EL (cell line): ENCODE data around the gene WFS1.
A peak's percentile ranks its signal among the peaks of the same experiment; 100 is the strongest.

ENCODE experiments used
- DNase-seq: peaks from one replicate; pipeline ENCODE4 v3.0.0-alpha.2; 2016

Gene WFS1

DNA sequence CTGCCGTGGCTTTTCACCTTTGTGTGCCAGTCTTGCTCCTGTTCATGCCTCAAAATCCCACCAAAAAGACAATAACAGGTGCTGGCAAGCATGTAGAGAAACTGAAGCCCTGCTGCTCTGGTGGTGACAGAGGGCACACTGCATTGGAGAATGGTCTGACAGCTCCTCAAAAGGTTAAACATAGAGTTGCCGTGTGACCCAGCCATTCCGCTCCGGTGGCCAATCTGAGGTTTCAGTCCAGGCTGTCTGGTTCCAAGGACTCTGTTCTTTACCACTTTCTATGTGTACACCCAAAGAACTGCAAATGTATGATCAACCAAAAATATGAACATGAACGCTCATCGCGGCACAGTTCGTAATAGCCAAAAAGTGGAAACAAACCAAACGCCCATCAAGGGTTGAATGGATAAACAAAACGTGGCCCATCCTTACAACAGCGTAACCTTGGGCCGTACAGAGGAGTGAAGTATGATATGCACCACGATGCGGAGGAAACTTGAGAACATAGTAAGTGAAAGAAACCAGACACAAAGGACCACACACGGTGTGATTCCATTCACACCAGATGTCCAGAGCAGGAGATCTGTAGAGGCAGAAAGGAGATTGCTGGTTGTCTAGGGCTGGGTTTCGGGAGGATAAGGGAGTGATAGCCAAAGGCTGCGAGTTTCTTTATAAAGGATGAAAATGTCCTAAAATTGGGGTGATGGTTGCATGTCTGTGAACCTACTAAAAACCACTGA lies 33.6 kb upstream of the WFS1 start:
- DNase-seq, result no peak

DNA sequence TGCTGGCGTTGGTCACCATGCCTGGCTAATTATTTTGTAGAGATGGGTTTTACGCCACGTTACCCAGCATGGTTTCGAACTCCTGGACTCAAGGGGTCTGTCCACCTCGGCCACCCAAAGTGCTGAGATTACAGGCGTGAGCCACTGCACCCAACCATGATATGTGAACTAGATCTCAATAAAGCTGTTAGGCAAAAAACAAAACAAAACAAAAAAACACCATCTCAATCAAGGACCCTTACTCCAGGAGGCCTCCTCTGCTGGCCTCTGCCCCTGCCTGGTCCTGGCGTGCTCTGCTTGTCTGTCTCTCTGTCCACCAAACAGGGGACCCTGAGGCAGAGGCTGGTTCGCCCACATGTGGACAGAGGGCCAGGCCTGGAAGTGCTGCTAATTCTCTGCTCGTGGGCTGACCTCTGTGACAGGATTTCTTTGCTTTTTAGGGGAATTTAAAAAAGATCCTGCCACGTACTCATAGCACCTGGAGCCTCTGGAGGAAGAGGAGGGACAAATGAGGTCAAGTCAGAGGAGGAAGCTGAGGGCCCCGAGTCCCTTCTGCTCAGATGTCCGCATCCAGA lies 32.7 kb upstream of the WFS1 start:
- no peak for DNase-seq

DNA sequence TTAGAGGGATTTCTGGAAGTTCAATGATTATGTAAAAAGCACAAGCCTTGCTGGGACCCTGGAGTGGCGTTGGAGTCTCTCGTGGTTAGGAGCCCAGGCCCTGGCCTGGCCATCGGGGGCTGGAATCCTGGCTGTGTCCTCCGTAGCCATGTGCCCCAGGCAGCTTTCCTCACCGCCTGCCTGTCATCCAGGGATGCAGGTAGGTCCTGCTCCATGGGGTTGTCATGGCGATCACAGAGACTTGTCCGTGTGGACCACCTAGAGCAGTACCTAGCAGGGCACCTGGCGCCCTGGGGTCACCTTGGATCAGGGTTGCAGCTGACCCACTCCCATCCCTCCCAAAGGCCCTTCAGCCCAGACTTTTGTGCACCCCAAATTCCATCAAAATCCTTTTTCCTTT lies 30.2 kb upstream of the WFS1 start:
- DNase-seq, result no peak

DNA sequence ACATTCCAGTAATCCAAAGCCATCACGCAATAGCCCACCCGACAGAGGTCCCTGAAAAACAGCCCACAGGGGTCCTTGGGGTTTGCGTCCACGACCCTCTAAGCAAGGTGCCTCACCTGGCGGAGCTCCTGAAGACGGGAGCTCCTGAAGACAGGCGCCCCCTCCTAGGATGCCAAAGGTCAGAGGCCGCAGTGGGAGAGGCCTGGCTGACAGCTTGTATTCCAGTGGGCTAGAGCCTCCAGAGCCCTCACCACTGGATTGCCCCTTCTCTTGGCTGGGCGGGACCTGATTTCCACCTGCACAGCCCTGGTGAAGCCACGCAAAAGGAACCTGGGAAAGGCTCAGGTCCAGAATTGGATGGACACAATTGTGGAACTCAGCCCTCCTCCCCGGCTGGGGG lies 29.7 kb upstream of the WFS1 start:
- DNase-seq, result no peak

DNA sequence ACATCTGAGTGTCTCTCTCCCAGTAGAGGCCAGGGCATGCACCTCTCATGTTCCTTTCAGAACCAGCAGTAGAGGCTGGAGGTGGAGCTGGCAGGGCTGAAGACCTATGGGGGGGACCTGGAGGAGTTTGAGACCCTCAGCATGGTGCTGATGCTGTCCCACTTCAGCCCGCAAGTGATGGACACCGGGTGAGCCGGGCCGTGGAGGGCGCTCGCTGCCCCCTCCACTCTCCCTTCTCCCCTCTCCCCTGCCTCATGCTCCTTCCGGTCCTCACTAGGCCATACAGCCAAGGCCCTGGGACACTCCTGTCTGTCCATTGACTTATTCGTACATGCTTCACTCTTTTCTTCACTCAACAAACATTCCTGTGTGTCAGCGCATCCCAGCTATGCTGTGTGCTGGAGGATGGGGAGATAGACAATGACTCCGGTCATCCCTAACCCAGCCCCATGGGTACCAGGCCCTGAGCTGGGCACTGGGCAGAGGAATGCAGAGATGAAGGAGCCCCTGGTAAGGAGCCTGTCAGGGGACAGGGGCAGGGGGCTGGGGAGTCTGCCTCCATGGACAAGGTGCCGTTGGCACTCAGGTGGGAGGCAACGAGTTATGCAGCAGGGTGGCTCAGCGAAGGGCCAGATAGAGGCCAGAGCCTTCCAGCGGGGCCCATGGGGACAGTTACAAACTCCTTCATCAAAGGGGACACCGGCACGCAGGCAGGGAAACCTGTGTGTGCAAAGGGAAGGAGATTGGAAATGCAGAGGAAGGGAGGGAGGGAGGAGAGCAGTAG lies 28.4 kb upstream of the WFS1 start:
- no peak for DNase-seq

DNA sequence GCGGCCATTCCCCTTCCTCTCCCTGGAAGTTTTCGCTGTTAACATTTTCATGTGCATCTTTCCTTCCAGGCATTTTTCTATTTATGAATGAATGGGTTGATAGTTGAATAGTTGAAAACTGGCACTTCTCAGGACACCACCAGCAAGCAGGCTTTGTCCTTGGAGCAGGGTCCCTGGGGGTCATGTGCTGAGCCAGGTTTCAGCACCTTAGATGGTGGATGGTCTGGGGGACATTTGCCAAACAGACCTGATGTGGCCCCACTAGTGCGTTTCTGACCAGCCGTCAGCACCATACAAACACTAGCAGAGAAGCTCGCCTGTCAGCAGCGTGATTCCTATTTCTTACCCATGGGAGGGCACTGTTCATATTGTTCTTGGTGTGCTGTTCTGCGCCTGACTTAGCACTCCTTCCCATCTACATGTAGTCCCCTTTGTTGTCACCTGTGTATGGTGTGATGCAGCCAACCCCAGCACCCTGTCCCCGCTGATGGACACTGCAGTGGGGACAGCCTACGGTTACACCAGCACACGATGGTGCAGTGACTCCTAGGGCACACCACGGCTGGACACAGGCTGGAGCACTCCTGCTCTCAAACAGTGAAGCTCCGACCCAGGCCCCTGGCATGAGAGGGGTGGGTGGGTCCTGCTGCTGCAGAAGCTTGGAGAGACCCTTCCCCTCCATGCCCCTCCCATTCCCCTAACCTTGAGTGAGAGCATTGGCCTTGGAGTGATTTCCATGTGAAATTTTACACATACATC lies 27.2 kb upstream of the WFS1 start:
- DNase-seq, result no peak

DNA sequence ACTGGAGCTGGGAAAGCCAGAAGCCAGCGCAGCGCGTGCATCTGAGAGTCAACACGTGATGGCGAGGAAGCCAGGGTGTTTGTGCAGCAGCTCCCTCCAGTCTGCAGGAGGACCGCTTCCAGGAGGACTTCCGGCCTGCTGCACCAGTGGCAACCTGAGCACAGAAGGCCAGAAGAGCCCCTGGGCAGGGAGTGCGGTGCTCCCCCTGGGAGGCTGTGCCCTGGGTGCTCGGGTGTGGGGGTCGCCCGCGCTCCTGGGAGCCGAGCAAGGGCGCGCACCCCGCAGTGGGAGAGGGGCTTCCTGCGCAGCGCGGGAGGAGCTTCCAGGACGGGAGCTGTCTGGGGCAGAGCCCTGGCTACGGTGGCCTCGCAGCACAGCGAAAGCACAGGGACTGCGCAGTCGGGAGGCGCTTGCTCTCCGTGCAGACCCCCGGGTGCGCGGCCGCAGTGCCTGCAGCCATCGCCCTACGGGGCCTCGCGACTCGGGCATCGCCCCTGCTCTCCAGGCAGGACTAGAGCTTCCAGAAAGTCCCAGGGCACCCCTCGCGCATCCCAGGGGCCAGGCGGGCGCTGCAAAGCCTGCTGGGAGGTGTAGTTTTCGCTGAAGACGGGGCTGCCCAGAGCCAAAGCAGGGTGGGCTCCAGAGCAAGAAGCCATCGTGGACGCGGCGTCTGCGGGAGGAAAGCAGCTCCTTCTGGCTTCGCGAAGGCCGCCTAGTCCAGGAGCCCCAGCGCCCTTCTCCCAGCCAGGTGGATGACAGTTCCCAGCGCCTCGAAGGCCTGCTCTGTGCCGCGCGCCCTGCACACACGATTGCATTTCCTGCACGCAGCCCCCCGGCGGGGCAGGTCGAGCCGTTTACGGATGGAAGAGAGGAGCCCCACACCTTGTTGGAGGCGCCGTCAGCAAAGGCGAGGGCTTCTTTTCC lies 24.1 kb upstream of the WFS1 start:
- no peak for DNase-seq

DNA sequence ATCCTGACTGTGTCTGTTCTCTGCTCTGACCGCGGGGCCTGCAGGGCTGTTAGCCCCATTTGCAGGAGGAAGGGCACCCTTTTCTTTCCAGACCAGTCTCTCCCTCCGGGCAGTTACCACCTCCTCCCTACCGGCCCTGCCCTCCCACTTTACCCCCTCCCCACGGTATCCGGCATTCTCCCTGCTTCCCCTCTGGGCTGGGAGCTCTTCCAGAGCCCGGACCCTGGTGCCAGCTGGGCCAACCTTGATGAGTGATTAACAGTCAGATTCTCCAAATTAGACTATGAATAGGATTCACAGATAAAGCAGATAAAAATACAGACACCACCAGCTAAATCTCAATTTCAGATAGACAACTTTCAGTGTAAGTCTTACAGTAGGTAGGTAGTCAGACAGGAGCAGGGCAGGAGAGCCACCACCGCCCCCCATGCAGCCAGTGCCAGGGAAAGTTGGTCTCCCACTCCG lies 23.4 kb upstream of the WFS1 start:
- no peak for DNase-seq

DNA sequence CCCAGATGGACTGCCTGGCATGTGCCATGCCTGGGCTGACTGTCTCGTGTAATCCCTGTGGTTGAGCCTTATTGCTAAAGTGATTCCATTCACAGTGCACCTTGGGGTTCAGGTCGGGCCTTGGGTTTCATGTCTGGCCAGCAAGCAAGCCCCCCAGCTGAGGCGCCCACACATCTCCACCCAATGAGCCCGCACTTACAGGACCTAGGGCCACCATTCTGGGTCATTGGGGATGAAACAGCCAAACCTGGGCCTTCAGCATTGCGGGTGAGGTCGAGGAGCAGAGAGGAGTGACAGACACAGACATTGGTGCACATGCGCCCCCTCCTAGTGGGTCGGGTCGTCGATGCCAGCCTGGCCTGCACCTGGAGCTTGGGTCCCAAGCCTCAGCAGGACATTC lies 21.3 kb upstream of the WFS1 start:
- no peak for DNase-seq

DNA sequence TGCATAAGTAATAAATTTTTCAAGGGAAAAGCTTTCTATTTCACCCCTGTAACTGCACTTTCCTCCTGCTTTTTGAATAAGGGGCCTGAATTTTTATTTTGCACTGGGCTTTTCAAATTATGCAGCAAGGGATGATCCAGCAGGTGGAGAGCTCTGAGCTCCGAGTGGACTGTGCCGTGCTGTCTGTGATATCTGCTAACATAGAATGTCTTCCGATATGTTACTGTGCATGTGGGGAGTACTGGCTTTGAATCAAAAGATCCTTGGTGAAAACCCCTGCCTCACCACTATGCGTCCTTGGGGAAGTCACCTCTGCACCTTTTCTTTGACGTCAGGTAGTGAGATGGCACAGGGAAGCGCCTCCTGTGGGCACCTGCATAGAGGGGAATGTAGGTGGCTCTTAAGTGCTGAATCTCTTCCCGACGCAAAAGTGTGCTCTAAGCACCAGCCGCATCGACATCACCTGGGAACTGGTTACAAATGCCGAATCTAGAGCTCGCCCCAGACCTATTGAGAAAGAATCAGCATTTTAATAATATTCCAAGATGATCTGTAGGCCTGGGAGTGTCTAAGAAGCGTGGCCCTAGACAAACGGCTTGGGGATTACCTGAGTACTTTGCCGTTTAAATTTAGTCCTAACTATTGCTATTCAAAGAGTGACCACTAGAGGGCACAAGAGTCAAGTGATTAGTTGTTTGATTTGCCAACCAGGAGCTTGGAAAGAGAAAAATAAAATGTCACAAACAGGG lies 19.2 kb upstream of the WFS1 start:
- DNase-seq, result peak; percentile 55

DNA sequence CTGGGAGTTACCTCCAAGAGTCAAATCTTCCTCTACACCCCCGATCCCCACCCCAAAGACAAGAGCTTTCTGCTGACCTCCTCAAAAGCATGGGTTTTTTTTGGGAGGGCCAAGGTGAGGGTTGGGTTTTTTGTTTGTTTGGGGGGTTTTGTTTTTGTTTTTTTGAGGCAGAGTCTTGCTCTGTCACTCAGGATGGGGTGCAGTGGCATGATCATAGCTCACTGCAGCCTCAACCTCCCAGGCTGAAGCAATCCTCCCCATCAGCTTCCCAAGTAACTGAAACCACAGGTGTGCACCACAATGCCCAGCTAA lies 18.7 kb upstream of the WFS1 start:
- no peak for DNase-seq

DNA sequence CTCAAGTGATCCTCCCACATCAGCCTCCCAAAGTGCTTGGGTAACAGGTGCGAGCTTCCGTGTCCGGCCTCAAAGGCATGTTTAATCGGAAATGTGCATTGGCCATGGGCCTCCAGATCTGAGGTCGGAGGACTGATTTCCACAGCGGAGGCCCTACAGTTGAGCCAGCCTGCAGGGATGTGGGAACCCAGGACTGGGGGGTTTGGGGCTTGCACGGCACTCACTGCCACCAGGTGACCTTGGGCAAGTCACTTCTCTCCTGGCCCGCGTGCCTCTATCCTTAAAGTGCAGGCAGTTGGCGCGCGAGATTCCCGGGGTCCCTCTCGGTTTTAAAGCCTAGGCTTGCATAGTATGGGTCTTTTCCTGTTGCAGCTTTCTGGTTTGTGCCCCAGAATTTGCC lies 18.3 kb upstream of the WFS1 start:
- no peak for DNase-seq

DNA sequence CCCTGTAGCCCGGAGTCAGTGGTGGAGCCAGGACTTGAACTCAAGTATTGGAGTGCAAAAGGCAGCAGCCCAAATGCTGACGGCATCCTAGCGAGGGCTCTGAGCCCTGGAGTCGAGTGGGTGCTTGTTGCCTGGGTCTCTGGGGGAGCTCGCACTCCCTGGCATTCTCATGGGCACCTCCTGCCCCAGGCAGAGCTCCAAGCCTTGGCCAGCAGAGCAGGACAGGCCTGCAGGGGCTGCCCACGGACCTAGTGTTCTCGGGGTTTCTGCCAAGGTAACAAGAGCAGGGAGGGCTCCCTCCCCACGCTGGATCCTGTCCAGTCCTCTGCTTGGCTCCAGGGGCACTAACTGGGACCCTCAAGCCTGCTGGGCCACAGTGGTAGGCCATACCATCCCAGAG lies 17.6 kb upstream of the WFS1 start:
- DNase-seq, result no peak

DNA sequence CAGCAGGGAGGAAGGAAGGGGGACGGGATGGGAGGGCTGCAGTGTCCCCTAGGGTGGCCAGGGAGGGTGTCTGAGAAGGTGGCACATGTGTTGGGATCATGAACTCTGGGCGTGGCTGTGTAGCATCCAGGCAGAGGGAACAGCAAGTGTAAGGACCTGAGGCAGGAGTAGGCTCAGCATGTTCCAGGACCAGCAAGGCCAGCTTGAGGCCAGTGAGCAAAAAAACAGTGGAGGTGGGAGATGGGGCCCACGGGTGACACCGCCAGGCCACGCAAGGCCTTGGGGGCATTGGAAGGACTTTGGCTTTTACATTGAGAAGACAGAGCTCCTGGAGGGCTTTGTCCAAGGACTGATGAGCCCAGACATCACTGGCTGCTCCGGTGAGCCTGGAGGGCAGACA lies 16.5 kb upstream of the WFS1 start:
- no peak for DNase-seq

DNA sequence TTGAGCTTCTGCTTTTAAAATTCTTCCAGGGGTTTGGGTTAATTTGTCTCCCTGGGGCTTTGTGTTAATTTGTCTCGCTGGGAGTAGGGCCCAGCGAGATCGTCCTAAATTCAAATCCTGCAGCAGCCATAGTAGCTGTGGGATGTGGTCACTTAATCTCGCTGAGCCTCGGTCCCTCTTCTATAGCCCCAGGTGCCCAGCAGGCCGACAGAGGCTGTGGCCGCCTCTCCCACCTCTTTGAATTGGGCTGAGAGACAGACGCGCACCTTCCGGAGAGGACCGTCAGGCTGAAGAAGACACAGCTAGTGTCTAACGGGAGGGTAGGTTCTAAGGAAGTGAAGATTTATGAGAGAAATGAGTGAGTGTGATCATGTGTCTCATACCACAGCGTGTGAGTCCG lies 15.7 kb upstream of the WFS1 start:
- no peak for DNase-seq

DNA sequence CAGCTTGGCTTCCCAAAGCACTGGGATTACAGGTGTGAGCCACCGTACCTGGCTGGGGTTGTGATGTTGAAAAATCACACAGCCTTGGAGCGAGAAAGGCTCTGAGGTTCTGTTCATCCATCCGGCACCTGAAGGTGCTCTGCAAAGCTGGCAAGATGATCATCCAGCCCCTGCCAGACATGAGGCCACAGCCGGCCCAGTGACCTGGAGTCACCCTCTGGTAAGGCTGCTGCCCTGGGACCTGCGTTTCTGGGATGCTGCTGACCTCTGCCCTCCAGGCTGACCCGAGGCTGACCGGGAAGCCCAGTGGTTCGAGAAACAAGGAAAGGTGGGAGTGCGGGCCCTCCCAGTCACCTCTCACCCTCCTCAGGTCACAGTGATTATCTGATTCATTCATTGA lies 13.5 kb upstream of the WFS1 start:
- DNase-seq, result no peak

DNA sequence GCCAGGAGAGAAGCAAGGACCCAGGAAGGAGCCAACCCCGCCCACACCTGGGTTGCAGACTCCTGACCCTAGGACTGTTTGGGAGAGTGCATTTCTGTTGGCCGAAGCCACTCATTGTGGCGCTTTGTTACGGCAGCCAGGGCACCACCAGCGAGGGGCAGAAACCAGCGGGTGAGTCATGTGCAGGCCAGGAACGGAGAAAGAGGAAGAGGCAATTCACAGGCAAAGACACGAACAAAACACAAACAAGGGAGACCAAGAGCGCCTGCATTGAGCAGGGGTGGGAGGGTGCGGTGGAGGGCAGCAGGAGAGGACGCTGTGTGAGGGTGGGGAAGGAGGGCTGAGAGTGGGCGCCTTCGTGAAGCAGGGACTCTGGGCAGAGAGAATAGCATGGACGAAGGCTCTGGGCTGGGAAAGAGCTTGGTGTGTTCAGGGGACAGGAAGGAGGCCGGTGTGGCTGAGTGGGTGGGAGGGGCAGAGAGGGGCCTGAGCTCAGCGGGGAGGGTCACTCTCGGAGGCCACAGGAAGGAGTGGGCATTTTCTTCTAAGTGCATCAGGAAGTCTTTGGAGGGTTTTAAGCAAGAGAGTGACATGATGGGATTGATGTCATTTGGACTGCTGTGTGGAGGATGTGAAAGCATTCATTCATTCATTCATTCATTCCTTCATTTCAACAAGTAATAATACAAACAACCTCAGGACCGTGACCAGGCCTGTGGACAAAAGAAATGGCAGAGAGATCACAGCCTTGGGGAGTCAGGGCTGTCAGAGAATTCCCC lies 12.2 kb upstream of the WFS1 start:
- no peak for DNase-seq

DNA sequence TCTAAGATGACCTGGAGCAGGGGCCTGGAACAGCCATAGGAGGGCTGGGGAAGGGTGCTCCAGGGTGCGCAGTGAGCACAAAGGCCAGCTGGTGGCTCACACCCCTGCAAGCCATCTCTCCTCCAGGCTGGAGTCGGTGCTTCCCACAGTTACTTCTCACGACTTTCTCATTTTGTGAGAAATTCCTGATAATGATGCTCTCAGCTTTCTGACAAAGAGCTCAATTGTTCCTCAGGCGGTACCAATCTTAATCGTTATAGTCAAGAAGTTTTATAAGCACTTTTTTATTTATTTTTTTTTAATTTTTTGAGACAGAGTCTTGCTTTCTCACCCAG lies 11.7 kb upstream of the WFS1 start:
- DNase-seq, result no peak

DNA sequence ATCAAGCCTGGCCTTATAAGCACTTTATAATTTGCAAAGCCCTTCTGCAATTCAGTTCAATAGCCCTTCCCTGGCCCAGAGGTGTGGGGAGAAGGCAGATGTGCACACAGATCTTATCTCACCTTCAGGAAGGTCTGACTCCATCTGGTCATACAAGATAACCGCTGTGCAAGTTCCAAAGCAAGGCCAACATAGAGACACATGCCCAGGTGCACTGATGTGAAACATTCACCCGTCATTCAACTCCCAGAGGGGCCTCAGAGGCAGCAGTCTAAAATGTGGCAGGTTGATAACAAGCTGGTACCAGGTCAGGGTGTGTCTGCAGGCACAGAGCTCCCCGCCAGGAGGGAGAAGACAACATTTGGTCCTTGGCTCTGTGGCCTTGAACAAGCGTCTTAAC lies 10.9 kb upstream of the WFS1 start:
- no peak for DNase-seq

DNA sequence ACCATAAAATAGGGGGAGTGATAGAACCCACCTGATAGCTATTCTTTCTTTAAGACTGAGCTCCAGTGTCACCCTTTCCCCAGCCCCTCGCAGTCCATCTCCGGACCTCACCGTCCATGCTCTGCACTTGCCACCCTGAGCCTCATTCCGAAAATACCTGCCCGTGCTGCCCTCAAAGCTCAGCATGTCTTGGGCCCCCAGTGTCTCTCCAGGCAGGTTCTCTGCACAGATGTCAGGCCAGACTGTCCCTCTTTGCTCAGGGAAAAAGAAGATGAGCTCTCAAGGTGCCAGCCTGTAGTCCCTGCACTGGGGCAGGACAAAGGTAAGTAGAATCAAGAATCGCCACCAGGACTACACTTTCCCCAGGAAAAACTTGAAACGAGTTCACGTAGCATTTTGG lies 9.8 kb upstream of the WFS1 start:
- DNase-seq, result no peak

DNA sequence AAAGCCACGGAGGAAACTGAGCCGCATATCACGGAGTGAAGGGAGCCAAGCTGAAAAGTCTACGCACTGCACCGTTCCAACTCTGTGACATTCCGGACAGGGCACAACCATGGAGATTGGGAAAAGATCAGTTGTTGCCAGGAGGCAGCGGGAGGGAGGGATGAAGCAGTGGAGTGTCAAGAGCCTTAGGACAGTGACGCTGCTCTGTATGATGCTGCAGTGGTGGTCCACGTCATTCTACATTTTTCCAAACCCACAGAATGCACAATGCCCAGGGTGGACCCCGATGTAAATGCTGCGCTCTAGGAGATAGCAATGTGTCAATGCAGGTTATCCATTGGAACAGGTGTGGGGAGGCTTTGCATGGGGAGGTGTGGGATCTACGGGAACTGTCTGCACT lies 7.5 kb upstream of the WFS1 start:
- DNase-seq, result no peak
